Psoas muscle (tissue), 8 donors: ENCODE data around the gene ZNF232. TPM values are rescaled to one million over a fixed set of nuclear protein-coding genes. Genes with fewer than 3 reads are reported as not detected.
"Not testable (repeated sequence)": the region's sequence is repeated elsewhere in the genome, so short reads cannot be mapped to it uniquely, and the experiment has no call there.

Experiments used
- ATAC-seq, 4 donors: fragments of 200-7000 bp; cut with Tn5 transposase; one replicate each; pipeline ENCODE4 v1.9.1; 2020; ENCODE audit warnings: moderate library complexity in 3 of 4, mild to moderate bottlenecking in 2 of 4
- DNase-seq, 2 donors: peaks; one replicate each; pipeline ENCODE4 v3.0.0-alpha.2; 2020
- H3K27ac ChIP-seq: fragments of 200-600 bp; one replicate; pipeline ENCODE4 v1.8.0; 2022
- H3K27me3 ChIP-seq, 3 donors: fragments of 200-600 bp in 1 of 3; one replicate each; pipeline versions ENCODE4 v1.6.1 to v1.8.0; 2013 to 2022; ENCODE audit warnings: low read length in 2 of 3, mild to moderate bottlenecking in 2 of 3, moderate library complexity in 1 of 3; ENCODE audit not compliant: insufficient read depth in 3 of 3
- H3K36me3 ChIP-seq, 2 donors: fragments of 200-600 bp in 1 of 2; one replicate each; pipeline versions ENCODE4 v1.6.1 to v1.8.0; 2013 to 2022; ENCODE audit warnings: low read depth in 1 of 2, mild to moderate bottlenecking in 1 of 2, moderate library complexity in 1 of 2; ENCODE audit not compliant: insufficient read depth in 1 of 2
- H3K4me1 ChIP-seq: fragments of 200-600 bp; one replicate; pipeline ENCODE4 v1.8.0; 2022
- H3K4me3 ChIP-seq: fragments of 200-600 bp; one replicate; pipeline ENCODE4 v1.8.0; 2022; ENCODE audit warnings: mild to moderate bottlenecking
- H3K9me3 ChIP-seq: fragments of 200-600 bp; one replicate; pipeline ENCODE4 v1.8.0; 2022
- WGBS, 3 donors: extraction: QIAGEN DNeasy Blood & Tissue Kit; methylation state at CpG; one replicate each; pipeline versions ENCODE4 v1.1.6 to v1.1.7; 2013; 5-methylcytosine and 5-hydroxymethylcytosine counted together
- intact Hi-C, 2 donors: fragments of 100-400 bp; cut with DNase I; formaldehyde crosslinking; loops; one replicate each; pipeline versions ENCODE4 v1.11.0 to v1.14.2; 2022
- polyA plus RNA-seq, 3 donors: library from polyadenylated mRNA; stranded (reverse); fragments of 200-250 nt; gene quantifications; one replicate each; pipeline ENCODE4 v1.2.3, GENCODE V29; 2013
- total RNA-seq, 4 donors: library from RNA; stranded (reverse); fragmentation: NEBNext Ultra II Directional in 2 of 4; extraction: Animal tissue kit (Norgen Biotek cat#: 25700) in 2 of 4; gene quantifications; one replicate each; pipeline versions ENCODE4 v1.2.1 to v1.2.4, GENCODE V29; 2021 to 2023
- TF ChIP-seq, protein P1 (sequence below): fragments of 200-600 bp; IDR thresholded peaks from one replicate; pipeline ENCODE4 v1.8.0; 2022; ENCODE audit warnings: antibody characterized with exemption
- donor health status: healthy with polysubstance abuse.
- donor health status: DM: no; HTN: no; CAD: no; lungs with moderate emphysema.
- donor health status: Bipolar disorder and iron deficiency.
- donor health status: healthy.
- donor health status: DM: yes; HTN: yes; CAD: no.
- donor health status: DM: no; HTN: no; CAD: no.
- donor health status: DM: no; HTN: no; CAD: no.
- donor health status: DM: yes; HTN: yes; CAD: no.

Gene ZNF232
- total and polyA plus RNA-seq, 7 donors, result 5.8 to 19.3 (median 8.0) TPM

DNA sequence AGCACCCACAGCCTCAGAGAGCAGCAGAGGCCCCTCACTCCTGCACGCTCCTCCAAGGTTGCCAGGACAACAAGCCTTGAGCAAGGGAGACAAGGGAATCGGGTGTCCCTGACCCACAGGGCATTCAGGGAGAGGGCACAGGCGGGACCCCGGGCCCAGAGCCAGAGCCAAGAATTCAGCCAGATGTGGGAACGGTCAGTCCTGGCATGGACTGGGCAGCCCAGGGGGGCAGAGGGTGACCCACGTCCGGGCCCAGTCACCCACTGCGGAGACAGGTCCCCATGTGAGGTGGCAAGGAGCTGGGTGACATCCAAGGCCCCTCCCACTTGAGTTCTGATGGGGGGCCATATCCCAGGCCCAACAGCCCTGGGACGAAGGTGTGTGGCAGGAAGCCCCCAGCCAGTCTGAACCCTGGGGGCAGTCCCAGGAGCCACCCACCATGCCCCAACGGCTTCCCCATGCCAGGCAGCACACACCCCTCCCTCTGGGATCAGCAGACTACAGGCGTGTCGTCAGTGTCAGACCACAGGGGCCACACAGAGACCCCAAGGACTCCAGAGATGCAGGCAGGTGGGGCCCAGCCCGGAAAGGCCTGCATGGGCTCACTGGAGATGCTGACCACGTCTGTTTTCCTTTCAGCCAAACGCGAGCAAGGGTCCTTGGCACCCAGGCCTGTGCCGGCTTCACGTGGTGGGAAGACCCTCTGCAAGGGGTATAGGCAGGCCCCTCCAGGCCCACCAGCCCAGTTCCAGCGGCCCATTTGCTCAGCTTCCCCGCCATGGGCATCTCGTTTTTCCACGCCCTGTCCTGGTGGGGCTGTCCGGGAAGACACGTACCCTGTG lies 27.2 kb upstream of the ZNF232 start:
- Histone ChIP-seq H3K4me1 (no peaks in the 10 kb centered on the region), H3K27me3 (no peaks in the 10 kb centered on the region), H3K9me3 (no peaks in the 10 kb centered on the region), H3K4me3 (no peak overlapping the region), H3K27ac (no peak overlapping the region), H3K36me3 (peaks cover 0 to 12% of the 10 kb centered on the region in 2 donors)
- ATAC-seq, result no peak
- no peak for DNase-seq
- 84 to 88% (median 86%) methylated on average over 24 of the region's 24 CpGs for WGBS, 3 donors
- intact Hi-C loops, result no loop called here
- TF ChIP-seq, protein P1, sequence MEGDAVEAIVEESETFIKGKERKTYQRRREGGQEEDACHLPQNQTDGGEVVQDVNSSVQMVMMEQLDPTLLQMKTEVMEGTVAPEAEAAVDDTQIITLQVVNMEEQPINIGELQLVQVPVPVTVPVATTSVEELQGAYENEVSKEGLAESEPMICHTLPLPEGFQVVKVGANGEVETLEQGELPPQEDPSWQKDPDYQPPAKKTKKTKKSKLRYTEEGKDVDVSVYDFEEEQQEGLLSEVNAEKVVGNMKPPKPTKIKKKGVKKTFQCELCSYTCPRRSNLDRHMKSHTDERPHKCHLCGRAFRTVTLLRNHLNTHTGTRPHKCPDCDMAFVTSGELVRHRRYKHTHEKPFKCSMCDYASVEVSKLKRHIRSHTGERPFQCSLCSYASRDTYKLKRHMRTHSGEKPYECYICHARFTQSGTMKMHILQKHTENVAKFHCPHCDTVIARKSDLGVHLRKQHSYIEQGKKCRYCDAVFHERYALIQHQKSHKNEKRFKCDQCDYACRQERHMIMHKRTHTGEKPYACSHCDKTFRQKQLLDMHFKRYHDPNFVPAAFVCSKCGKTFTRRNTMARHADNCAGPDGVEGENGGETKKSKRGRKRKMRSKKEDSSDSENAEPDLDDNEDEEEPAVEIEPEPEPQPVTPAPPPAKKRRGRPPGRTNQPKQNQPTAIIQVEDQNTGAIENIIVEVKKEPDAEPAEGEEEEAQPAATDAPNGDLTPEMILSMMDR, result no peak

DNA sequence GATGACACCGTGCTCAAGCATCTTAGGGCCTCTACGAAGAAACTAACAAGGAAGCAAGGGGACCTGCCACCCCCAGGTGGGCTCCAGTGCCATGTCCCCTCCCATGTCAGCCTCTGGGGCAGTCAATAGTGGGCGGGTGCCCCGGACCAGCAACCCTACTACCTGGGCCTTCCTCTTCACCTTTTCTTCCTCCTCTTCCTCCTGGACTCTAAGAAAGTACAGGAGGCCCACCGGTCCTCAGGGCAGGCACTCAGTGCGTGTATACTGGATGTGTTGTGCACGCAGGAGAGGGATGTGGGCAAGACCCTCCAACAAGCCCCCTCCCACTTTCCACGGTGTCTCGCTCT lies 26.5 kb upstream of the ZNF232 start:
- H3K9me3 ChIP-seq, H3K27ac ChIP-seq, intact Hi-C loops, ATAC-seq, DNase-seq, H3K4me3 ChIP-seq, H3K4me1 ChIP-seq, H3K27me3 ChIP-seq: not testable (repeated sequence)
- peaks cover 0 to 16% of the 10 kb centered on the region in 2 donors for H3K36me3 ChIP-seq
- WGBS, 3 donors, result 91 to 94% (median 92%) methylated on average over 9 of the region's 9 CpGs

DNA sequence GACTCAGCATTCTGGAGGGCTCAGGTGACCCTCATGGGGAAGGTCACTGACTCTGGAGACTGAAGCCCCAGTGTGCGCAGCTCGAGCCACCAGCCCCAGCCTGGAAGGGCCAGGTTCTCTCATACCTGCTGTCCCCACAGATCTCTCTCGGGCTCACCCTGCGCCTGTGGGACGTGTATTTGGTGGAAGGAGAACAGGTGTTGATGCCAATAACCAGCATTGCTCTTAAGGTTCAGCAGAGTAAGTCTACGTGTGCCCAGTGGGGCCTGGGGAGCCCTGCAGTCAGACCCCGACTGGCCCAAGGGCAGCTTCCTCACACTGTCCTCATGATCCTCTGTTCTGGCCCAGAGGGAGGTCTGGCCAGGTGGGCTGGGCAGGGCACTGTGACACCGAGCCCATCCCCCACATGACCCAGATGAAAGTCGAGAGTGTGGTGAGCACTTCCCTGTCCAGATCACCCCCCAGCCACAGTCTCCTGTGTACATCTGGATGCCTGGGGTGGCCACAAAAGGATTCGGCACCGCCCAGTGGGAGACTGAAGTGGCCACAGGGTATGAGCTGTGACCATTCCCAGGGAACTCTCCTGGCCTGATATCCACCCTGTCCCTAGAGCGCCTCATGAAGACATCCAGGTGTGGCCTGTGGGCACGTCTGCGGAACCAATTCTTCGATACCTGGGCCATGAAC lies 26.0 kb upstream of the ZNF232 start:
- DNase-seq, H3K9me3 ChIP-seq, H3K4me3 ChIP-seq, H3K27ac ChIP-seq, intact Hi-C loops, ATAC-seq, H3K27me3 ChIP-seq, H3K4me1 ChIP-seq: not testable (repeated sequence)
- WGBS, 3 donors, result 88 to 95% (median 88%) methylated on average over 13 to 15 of the region's 15 CpGs
- H3K36me3 ChIP-seq, result peaks cover 0 to 20% of the 10 kb centered on the region in 2 donors

DNA sequence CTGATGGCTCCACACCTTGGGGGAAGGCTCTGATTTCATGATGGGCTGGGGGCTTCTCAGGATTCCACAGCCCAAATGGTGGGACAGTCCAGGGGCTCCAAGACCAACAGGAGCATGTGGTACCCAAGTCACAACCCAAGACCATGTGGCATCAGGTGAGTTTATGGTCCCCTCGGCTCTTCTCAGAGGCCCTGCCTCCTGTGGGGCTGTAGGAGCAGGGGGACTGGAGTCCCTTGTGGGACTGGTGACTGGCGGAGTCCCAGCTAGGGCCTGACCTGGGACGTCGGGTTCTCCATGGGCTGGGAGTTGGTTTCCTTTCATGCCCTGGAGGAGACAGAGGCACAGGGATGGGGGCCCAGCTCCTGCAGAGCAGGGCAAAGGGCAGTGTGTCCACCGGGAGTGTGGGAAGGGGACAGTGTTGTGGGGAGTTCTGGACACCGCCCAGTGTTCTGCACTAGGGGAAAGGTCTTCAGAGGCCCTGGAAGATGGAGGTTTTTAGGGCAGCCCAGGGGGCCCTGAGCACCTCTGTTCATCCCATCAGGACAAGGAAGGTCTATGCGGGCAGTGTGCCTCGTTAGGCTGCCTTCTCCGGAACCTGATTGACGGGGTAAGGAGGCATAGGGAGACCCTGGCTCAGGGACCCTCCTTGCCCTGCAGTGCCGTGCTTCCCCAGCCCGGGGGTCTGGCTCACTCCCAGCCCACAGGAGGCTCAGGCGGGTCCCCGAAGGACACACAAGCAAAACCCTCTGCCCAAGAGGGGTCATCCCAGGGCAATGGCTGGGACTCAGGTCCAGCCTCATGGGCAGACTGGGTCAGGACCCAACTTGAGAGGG lies 25.1 kb upstream of the ZNF232 start:
- H3K9me3 ChIP-seq, H3K27me3 ChIP-seq, H3K27ac ChIP-seq, DNase-seq, H3K4me3 ChIP-seq, H3K4me1 ChIP-seq, ATAC-seq, intact Hi-C loops: not testable (repeated sequence)
- WGBS, 3 donors, result 84 to 88% (median 84%) methylated on average over 14 of the region's 14 CpGs
- peaks cover 0 to 20% of the 10 kb centered on the region in 2 donors for H3K36me3 ChIP-seq

DNA sequence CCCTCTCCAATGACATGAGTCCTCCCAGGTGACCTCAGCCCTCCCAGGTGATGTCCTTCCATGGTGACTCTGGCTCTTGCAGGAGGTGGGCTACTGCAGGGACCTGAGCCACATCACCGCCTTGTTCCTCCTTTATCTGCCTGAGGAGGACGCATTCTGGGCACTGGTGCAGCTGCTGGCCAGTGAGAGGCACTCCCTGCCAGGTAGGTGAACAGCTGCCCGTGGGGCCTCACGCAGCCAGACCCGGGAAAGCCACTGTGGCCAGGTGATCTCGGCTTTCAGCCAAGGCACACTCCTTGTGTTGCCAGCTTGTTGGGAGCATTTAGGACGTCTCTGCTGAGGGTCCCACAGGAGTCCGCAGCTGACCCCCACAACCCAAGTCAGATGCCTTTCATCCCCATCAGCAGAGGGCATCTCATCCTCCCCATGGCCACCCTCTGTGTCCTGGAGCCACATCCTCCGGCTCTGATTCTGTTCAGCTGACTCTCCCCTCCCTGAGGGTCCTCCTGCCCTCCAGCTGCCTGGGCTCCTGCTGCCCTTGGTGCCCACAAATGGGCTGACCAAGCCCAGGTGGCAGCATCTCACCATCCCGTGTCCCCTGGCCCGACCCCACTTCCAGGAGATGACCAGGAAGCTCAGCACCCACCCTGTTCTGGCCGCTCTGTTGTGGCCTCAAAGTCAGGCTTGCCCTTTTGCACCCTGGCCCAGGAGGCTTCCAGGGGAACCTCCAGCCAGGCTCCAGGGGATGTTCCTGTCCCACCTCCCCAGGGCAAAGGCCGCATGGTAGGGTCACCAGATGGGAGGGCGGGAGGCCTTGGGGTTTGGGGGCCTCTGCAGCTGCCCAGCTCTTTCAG lies 24.3 kb upstream of the ZNF232 start:
- intact Hi-C loops, result no loop called here
- Histone ChIP-seq H3K27me3 (no peaks in the 10 kb centered on the region), H3K9me3 (no peaks in the 10 kb centered on the region), H3K4me1 (no peaks in the 10 kb centered on the region), H3K27ac (no peak overlapping the region), H3K36me3 (peaks cover 0 to 20% of the 10 kb centered on the region in 2 donors), H3K4me3 (no peak overlapping the region)
- ATAC-seq (no peak), DNase-seq (no peak)
- 67 to 80% (median 74%) methylated on average over 14 of the region's 14 CpGs for WGBS, 3 donors
- TF ChIP-seq, protein P1, result no peak

DNA sequence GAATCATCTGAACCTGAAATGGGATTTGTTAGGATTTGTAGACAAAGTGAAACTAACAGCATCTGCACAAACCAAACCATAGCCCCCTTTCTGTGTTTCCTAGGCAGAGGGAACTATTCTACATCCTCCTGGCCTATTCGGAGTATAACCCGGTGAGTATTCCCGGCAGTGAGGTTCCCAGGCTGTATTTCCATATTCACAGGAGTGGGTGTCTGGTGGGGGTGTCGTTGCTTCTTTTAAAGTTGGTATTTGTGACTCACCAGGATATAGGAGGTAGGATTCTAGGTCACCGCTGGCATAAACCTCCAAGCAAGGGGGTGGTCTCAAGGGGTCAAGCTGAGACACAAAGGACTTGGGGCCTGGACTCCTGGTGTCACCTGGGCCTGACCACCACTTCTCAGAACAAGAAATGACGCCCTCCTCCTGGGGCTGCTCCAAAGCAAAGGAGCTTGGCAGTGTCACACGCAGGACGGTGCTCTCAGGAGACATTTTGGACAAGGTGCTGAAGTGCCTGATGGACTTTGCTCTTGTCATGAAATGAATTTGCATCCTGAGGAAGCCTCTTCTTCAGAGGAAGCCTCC lies 23.5 kb upstream of the ZNF232 start:
- H3K4me3 ChIP-seq, DNase-seq, H3K27me3 ChIP-seq, H3K27ac ChIP-seq, intact Hi-C loops, H3K9me3 ChIP-seq, ATAC-seq, H3K4me1 ChIP-seq: not testable (repeated sequence)
- 76 to 88% (median 80%) methylated on average over 8 of the region's 8 CpGs for WGBS, 3 donors
- H3K36me3 ChIP-seq, result peaks cover 0 to 20% of the 10 kb centered on the region in 2 donors

DNA sequence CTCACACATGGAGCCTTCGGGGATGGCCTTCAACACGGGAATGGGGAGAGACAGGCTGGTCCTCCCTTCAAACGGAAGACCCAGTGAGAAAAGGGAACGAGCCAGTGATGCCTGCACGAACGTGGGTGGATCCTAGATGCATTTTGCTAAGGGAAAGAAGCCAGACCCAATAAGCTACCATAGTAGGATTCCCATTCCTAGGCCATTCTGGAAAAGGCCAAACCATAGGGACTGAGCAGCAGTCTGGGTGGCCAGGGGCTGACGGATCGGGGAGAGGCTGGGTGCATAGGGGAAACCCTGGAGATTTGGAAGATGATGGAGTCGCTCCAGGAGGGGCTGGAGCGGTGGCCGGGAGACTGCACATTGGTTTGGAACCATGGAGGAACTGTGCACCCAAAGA lies 22.9 kb upstream of the ZNF232 start:
- H3K9me3 ChIP-seq, ATAC-seq, DNase-seq: not testable (repeated sequence)

DNA sequence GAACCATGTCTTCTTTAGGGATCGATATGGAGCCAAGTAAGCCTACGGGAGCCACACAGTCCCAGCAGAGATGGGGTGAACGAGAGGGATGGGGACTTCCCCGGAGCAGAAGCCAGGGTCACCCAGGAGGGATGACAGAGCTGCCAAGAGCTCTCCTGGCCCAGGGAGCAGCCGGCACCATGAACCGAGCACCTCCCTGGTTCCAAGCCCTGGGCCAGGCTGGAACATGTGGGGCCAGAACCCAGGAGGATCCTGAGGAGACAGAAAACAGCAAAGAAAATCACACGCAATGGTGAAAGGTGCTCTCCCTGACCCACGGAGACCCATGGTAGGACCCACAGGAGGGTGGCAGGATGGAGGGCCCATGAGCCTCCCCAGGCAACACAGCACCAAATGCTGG lies 22.3 kb upstream of the ZNF232 start:
- DNase-seq, H3K27ac ChIP-seq, H3K9me3 ChIP-seq, H3K4me1 ChIP-seq, intact Hi-C loops, H3K4me3 ChIP-seq, H3K27me3 ChIP-seq, ATAC-seq: not testable (repeated sequence)
- WGBS, 3 donors, result 82 to 90% (median 89%) methylated on average over 8 of the region's 8 CpGs
- peaks cover 0 to 20% of the 10 kb centered on the region in 2 donors for H3K36me3 ChIP-seq

More for the DNA sequence above, 22.9 kb upstream of the ZNF232 start:
- H3K36me3 ChIP-seq, result peaks cover 0 to 20% of the 10 kb centered on the region in 2 donors
- H3K4me1 ChIP-seq, intact Hi-C loops, H3K27ac ChIP-seq, H3K27me3 ChIP-seq, H3K4me3 ChIP-seq: not testable (repeated sequence)
- 84 to 91% (median 86%) methylated on average over 11 of the region's 11 CpGs for WGBS, 3 donors
